ENCODE measurements around the gene SLC13A3. TPM values are rescaled to one million over a fixed set of nuclear protein-coding genes. Genes with fewer than 3 reads are reported as not detected.

The SLC13A3 gene
- total RNA-seq, 1 experiment from 2014 or later: 17.5 TPM

GRCh38 chr20:46666306-46666705, 15.0 kb upstream of the SLC13A3 start:
- no peak overlapping the region for H3K9ac ChIP-seq (ENCODE audit: extremely low read depth, insufficient read length, low read length)
- H3K4me1 Mint-ChIP-seq: no peaks in the 10 kb centered on the region
- H3K9me3 Mint-ChIP-seq: peaks cover 8 to 12% of the 10 kb centered on the region in 2 experiments
- no peak for DNase-seq
- no peak overlapping the region for H3K4me2 ChIP-seq (ENCODE audit: insufficient read depth, insufficient read length, low read length)
- no CpG with 5 or more reads among the region's 3 CpGs for WGBS (ENCODE audit: extremely low coverage, insufficient read length, low lambda C conversion rate)
- H3K14ac ChIP-seq (ENCODE audit: insufficient read depth, low read length): no peak overlapping the region
- H2AK5ac ChIP-seq (ENCODE audit: insufficient read length, low read length): no peak overlapping the region
- H4K20me1 ChIP-seq (ENCODE audit: control insufficient read depth, insufficient read depth, insufficient read length): no peaks in the 10 kb centered on the region
- H4K8ac ChIP-seq (replicated peaks; ENCODE audit: insufficient read length, low read depth, low read length): no peak overlapping the region
- no peak overlapping the region for H2BK20ac ChIP-seq (ENCODE audit: low read depth, low read length, poor library complexity, severe bottlenecking)
- no peaks in the 10 kb centered on the region for H3K79me1 ChIP-seq (ENCODE audit: insufficient read depth, low read depth, low read length, poor library complexity, severe bottlenecking)
- H3K27me3 Mint-ChIP-seq (ENCODE audit: low read depth): no peaks in the 10 kb centered on the region
- H2BK15ac ChIP-seq (ENCODE audit: low read depth, low read length): no peak overlapping the region
- no peak overlapping the region for H2BK12ac ChIP-seq (ENCODE audit: insufficient read length, low read depth, low read length)
- peaks cover 12 to 53% (median 51%) of the 10 kb centered on the region in 3 experiments; a peak in 6 of 7 replicates for H3K36me3 Mint-ChIP-seq (ENCODE audit: insufficient read depth in 1 of 3, low read depth in 3 of 3)
- no peak overlapping the region for H3K4me3 Mint-ChIP-seq
- H3K4me1 ChIP-seq (ENCODE audit: insufficient read depth, low read length): no peaks in the 10 kb centered on the region
- no peak overlapping the region for H3K56ac ChIP-seq (ENCODE audit: insufficient read length, low read depth, low read length)
- no peaks in the 10 kb centered on the region for H3K79me2 ChIP-seq (ENCODE audit: insufficient read depth, low read length)
- H3K27ac ChIP-seq (ENCODE audit: insufficient read length, low read depth, low read length): no peak overlapping the region
- no peaks in the 10 kb centered on the region for H3K23me2 ChIP-seq (ENCODE audit: insufficient read length, low read depth, low read length, poor library complexity, severe bottlenecking)
- H3K23ac ChIP-seq (ENCODE audit: insufficient read length, low read depth, low read length): no peak overlapping the region
- H2AFZ ChIP-seq (ENCODE audit: low read length): no peak overlapping the region
- no peak overlapping the region for H3K18ac ChIP-seq (ENCODE audit: insufficient read length, low read depth, low read length)
- no peak overlapping the region for H4K5ac ChIP-seq (ENCODE audit: insufficient read length, low read depth, low read length)
- H3K27ac Mint-ChIP-seq: no peak overlapping the region; a peak in 1 of 7 replicates
- no peak overlapping the region for H3K4ac ChIP-seq (ENCODE audit: low read depth, low read length)
- no peak for TF ChIP-seq CTCF (conservative IDR thresholded peaks at IDR 0.05)
- no peak overlapping the region for H2BK120ac ChIP-seq (ENCODE audit: low read depth, low read length, poor library complexity, severe bottlenecking)
- no peak overlapping the region for H3T11ph ChIP-seq (ENCODE audit: low read length)
- no peaks in the 10 kb centered on the region for H3K27me3 ChIP-seq (ENCODE audit: insufficient read depth, low read length)
- no peak overlapping the region for H2BK5ac ChIP-seq (ENCODE audit: insufficient read length, low read length)
- peaks cover 5% of the 10 kb centered on the region for H3K9me3 ChIP-seq (ENCODE audit: control insufficient read depth, low read depth, low read length)
- no peak overlapping the region for H4K91ac ChIP-seq (ENCODE audit: insufficient read length, low read depth, low read length)

All from H9 (cell line).